GM23248 (cell line): ENCODE results near the gene NHSL2. TPM values are rescaled to one million over a fixed set of nuclear protein-coding genes. Genes with fewer than 3 reads are reported as not detected.

ENCODE experiments used
- DNase-seq: peaks from one replicate; pipeline ENCODE4 v3.0.0-alpha.2; 2015
- H2AFZ ChIP-seq: fragments of 200-600 bp; sonication (generic); 2 replicates; pipeline ENCODE4 v1.6.1; 2016; ENCODE audit warnings: antibody characterized with exemption
- H3F3A ChIP-seq: fragments of 200-600 bp; sonication (generic); 2 replicates; pipeline ENCODE4 v1.6.1; 2016; ENCODE audit warnings: mild to moderate bottlenecking, antibody characterized with exemption, mixed run types; ENCODE audit not compliant: insufficient read depth
- H3K27ac ChIP-seq: fragments of 200-600 bp; sonication (generic); 2 replicates; pipeline ENCODE4 v1.5.1; 2016; ENCODE audit warnings: mild to moderate bottlenecking
- H3K27me3 ChIP-seq: fragments of 200-600 bp; sonication (generic); replicated peaks from 2 replicates; pipeline ENCODE4 v1.6.1; 2016; ENCODE audit warnings: mild to moderate bottlenecking; ENCODE audit not compliant: insufficient read depth
- H3K36me3 ChIP-seq: fragments of 200-600 bp; sonication (generic); 2 replicates; pipeline ENCODE4 v1.6.1; 2016; ENCODE audit warnings: low read depth, mild to moderate bottlenecking
- H3K4me1 ChIP-seq: fragments of 200-600 bp; sonication (generic); 2 replicates; pipeline ENCODE4 v1.6.1; 2016; ENCODE audit warnings: mild to moderate bottlenecking; ENCODE audit not compliant: insufficient read depth
- H3K4me2 ChIP-seq: fragments of 200-600 bp; sonication (generic); one replicate; pipeline ENCODE4 v1.6.1; 2016; ENCODE audit warnings: mild to moderate bottlenecking; ENCODE audit not compliant: unreplicated experiment
- H3K4me3 ChIP-seq: fragments of 200-600 bp; sonication (generic); 2 replicates; pipeline ENCODE4 v1.5.1; 2016; ENCODE audit warnings: mild to moderate bottlenecking
- H3K79me2 ChIP-seq: fragments of 200-600 bp; sonication (generic); 2 replicates; pipeline ENCODE4 v1.6.1; 2016; ENCODE audit warnings: mild to moderate bottlenecking; ENCODE audit not compliant: insufficient read depth
- H3K9ac ChIP-seq: fragments of 200-600 bp; sonication (generic); 2 replicates; pipeline ENCODE4 v1.6.1; 2016; ENCODE audit warnings: mild to moderate bottlenecking
- H3K9me2 ChIP-seq: fragments of 200-600 bp; sonication (generic); 2 replicates; pipeline ENCODE4 v1.6.1; 2016; ENCODE audit warnings: mixed run types, mild to moderate bottlenecking, moderate library complexity; ENCODE audit not compliant: insufficient read depth
- H3K9me3 ChIP-seq: fragments of 200-600 bp; sonication (generic); one replicate; pipeline ENCODE4 v1.6.1; 2017; ENCODE audit warnings: low read depth
- H4K20me1 ChIP-seq: fragments of 200-600 bp; sonication (generic); 2 replicates; pipeline ENCODE4 v1.6.0; 2016; ENCODE audit not compliant: insufficient read depth
- EZH2 ChIP-seq: fragments of 200-600 bp; sonication (generic); IDR thresholded peaks from 2 replicates; pipeline ENCODE4 v1.6.1; 2018; ENCODE audit warnings: antibody characterized with exemption, mild to moderate bottlenecking; ENCODE audit not compliant: insufficient read depth, poor library complexity, severe bottlenecking
- EZH2phosphoT487 ChIP-seq: fragments of 200-600 bp; sonication (generic); IDR thresholded peaks from 2 replicates; pipeline ENCODE4 v1.6.1; 2018; ENCODE audit warnings: antibody characterized with exemption, moderate library complexity, mild to moderate bottlenecking, low read depth; ENCODE audit not compliant: insufficient read depth
- WGBS, 2 experiments: methylation state at CpG; one replicate each; pipeline ENCODE4 v1.1.6; 2015 to 2017; ENCODE audit warnings: low lambda C conversion rate in 2 of 2, low coverage in 1 of 2; ENCODE audit errors: missing lambda C conversion rate in 2 of 2; 5-methylcytosine and 5-hydroxymethylcytosine counted together
- in situ Hi-C: fragments of 300-500 bp; cut with MboI; formaldehyde crosslinking; loops from 2 replicates; pipeline ENCODE4 v1.15.0; 2020
- polyA plus RNA-seq: library from polyadenylated mRNA; unstranded; fragments of >200 nt; fragmentation: Nextera tagmentation; extraction: Ambion mirVana; gene quantifications from 2 replicates; pipeline ENCODE4 v1.2.1, GENCODE V29; 2016
- total RNA-seq: library from RNA; depleted of rRNA; stranded (reverse); fragments of >200 nt; shearing (Covaris generic); gene quantifications from 2 replicates; pipeline ENCODE4 v1.2.3, GENCODE V29; 2014

The NHSL2 gene
- total and polyA plus RNA-seq, 2 experiments from 2014 or later: 3.2 to 6.5 TPM

DNA sequence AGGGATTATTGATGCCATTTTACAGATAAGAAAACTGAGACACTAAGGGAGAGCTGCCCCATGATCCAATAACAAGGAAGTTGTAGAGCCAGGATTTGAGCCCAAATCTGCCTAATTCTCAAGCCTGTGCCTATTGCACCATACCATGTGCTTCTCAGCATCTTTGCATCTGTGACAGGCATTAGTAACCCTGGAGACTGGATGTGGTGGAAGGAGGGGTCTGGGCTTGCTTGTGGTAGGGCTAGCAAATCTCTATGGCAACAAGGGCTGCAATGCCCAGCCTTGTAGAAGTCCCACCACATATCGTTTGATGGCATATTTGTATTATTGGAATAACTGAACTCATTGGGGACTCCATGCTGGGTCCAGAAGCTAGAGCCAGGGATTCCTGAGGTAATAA, 163.0 kb downstream of the NHSL2 start:
- Histone ChIP-seq H3K79me2 (no peaks in the 10 kb centered on the region), H3K9me3 (no peaks in the 10 kb centered on the region), H3K4me2 (no peak overlapping the region), H3K36me3 (no peaks in the 10 kb centered on the region), H3K9ac (no peak overlapping the region), H3K27ac (no peak overlapping the region), H4K20me1 (no peaks in the 10 kb centered on the region), H3K9me2 (no peaks in the 10 kb centered on the region), H3F3A (no peaks in the 10 kb centered on the region), H2AFZ (no peak overlapping the region), H3K4me1 (no peaks in the 10 kb centered on the region), H3K4me3 (no peak overlapping the region), H3K27me3 (no peaks in the 10 kb centered on the region)
- TF ChIP-seq EZH2phosphoT487: no peak
- no peak for TF ChIP-seq EZH2
- no peak for DNase-seq
- 100% methylated on average over 1 of the region's 1 CpG for WGBS, 2 experiments
- in situ Hi-C loops: no loop called here

- no peak for TF ChIP-seq EZH2phosphoT487
- no peak for TF ChIP-seq EZH2
- Histone ChIP-seq H3K36me3 (no peaks in the 10 kb centered on the region), H3K9ac (no peak overlapping the region), H3K27me3 (no peaks in the 10 kb centered on the region), H3K4me2 (no peak overlapping the region), H2AFZ (no peak overlapping the region), H3K9me3 (no peaks in the 10 kb centered on the region), H3F3A (no peaks in the 10 kb centered on the region), H3K4me1 (no peaks in the 10 kb centered on the region), H3K9me2 (no peaks in the 10 kb centered on the region), H3K27ac (no peak overlapping the region), H3K79me2 (no peaks in the 10 kb centered on the region), H4K20me1 (no peaks in the 10 kb centered on the region), H3K4me3 (no peak overlapping the region)
- in situ Hi-C loops: no loop called here
- 89 to 100% methylated on average over 4 of the region's 4 CpGs for WGBS, 2 experiments
- DNase-seq: no peak
Measured at GRCh38 chrX:72078411-72078810, 167.8 kb downstream of the NHSL2 start.

DNA sequence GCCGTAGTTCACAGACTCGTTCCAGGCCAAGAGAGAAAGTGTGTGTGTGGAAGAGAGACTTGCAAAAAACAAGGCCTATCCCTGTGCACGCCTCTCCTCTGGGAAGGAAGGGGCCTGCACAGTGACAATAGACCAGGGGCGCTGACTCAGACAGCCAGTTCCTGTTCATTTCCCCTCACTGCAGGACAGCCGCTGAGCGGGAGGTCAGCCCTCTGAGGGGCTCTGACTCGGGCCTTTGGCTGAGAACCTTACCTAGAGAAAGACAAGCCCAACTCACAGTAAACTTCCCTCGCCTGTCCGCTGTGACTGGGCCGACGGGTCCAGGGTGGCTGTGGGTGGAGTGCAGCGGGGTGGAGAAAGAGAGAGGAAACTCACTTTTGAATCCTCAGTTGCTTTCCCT, 169.0 kb downstream of the NHSL2 start:
- no peaks in the 10 kb centered on the region for H3F3A ChIP-seq
- DNase-seq: no peak
- H3K4me3 ChIP-seq: no peak overlapping the region
- no peaks in the 10 kb centered on the region for H4K20me1 ChIP-seq
- H3K4me2 ChIP-seq: no peak overlapping the region
- TF ChIP-seq EZH2 (no peak), EZH2phosphoT487 (no peak)
- H3K79me2 ChIP-seq: no peaks in the 10 kb centered on the region
- H3K27ac ChIP-seq: no peak overlapping the region
- no peaks in the 10 kb centered on the region for H3K9me2 ChIP-seq
- H3K9me3 ChIP-seq: no peaks in the 10 kb centered on the region
- no peak overlapping the region for H2AFZ ChIP-seq
- 85 to 96% methylated on average over 9 to 12 of the region's 12 CpGs for WGBS, 2 experiments
- no peaks in the 10 kb centered on the region for H3K4me1 ChIP-seq
- no peaks in the 10 kb centered on the region for H3K27me3 ChIP-seq
- no peaks in the 10 kb centered on the region for H3K36me3 ChIP-seq
- in situ Hi-C loops: no loop called here
- H3K9ac ChIP-seq: no peak overlapping the region

DNA sequence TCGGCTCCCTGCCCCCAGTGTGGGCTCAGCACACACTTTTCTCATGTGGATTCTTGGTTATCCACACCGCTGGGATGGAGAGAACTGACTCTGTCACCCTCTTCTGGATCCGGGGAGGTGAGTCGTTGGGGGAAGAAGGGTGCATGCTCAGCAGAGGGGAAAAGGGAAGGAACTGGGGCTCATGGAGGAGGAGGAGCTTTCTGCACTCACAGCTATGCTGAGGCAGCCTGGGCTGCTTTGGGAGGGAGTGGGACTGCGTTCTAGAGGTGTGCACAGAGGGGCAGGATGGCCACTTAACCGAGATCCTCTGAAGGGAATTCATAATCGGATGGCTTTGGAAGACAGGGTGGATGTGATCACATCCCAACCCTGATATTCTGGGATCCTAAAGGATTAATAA, 169.5 kb downstream of the NHSL2 start:
- in situ Hi-C loops: no loop called here
- 79 to 97% methylated on average over 6 to 7 of the region's 7 CpGs for WGBS, 2 experiments
- Histone ChIP-seq H3K27ac (no peak overlapping the region), H2AFZ (no peak overlapping the region), H3K9me3 (no peaks in the 10 kb centered on the region), H3K4me2 (no peak overlapping the region), H4K20me1 (no peaks in the 10 kb centered on the region), H3F3A (no peaks in the 10 kb centered on the region), H3K4me3 (no peak overlapping the region), H3K9ac (no peak overlapping the region), H3K9me2 (no peaks in the 10 kb centered on the region), H3K79me2 (no peaks in the 10 kb centered on the region), H3K36me3 (no peaks in the 10 kb centered on the region), H3K4me1 (no peaks in the 10 kb centered on the region), H3K27me3 (no peaks in the 10 kb centered on the region)
- DNase-seq: no peak
- TF ChIP-seq EZH2phosphoT487: no peak
- TF ChIP-seq EZH2: no peak

DNA sequence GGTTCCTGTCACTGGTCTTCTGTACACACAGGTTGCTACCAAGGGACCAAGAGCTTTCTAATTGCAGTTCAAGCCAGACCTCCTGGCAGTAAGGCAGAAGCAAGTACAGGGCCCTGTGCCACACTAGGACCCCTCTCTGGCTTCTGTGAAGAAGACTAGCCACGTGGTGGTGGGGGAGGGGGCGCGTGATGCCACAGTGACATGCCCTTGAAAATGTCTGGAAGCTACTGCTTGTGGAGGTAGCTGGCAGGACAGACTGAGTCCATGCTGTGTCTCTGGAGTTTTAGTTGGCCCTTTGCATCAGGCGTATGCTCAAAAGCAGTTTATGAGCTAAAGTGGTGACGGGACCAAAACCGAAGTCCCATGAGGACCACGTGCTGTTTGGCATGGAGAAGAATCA, 170.2 kb downstream of the NHSL2 start:
- Histone ChIP-seq H3K27ac (no peak overlapping the region), H3K36me3 (no peaks in the 10 kb centered on the region), H3K27me3 (no peaks in the 10 kb centered on the region), H3K4me1 (no peaks in the 10 kb centered on the region), H3K9me2 (no peaks in the 10 kb centered on the region), H3K9me3 (no peaks in the 10 kb centered on the region), H3K4me3 (no peak overlapping the region), H3F3A (no peaks in the 10 kb centered on the region), H3K9ac (no peak overlapping the region), H2AFZ (no peak overlapping the region), H3K4me2 (no peak overlapping the region), H3K79me2 (no peaks in the 10 kb centered on the region), H4K20me1 (no peaks in the 10 kb centered on the region)
- in situ Hi-C loops: no loop called here
- TF ChIP-seq EZH2 (no peak), EZH2phosphoT487 (no peak)
- WGBS, 2 experiments: 94 to 97% methylated on average over 7 of the region's 7 CpGs
- no peak for DNase-seq
